GM12878 (cell line): ENCODE data around the gene ST8SIA3. TPM values are rescaled to one million over a fixed set of nuclear protein-coding genes. Genes with fewer than 3 reads are reported as not detected.

Experiments used
- ATAC-seq: fragments of 200-7000 bp; cut with Tn5 transposase; 3 replicates; pipeline ENCODE4 v1.9.1; 2020; ENCODE audit warnings: mild to moderate bottlenecking, moderate library complexity
- BruUV-seq: library from RNA; stranded (reverse); fragments of 400-500 nt; replicated peaks from 2 replicates; lab custom pipeline; 2021; lab: Mats Ljungman, UMichigan
- CTCF ChIA-PET: fragments of 300-600 bp; sonication (Branson Sonifier 250); formaldehyde crosslinking; extraction: SDS; loops from one replicate; lab custom pipeline; 2021; ENCODE audit warnings: inconsistent platforms; lab: Yijun Ruan, JAX
- POLR2A ChIA-PET: fragments of 350-600 bp; formaldehyde crosslinking; extraction: SDS; loops from one replicate; lab custom pipeline; 2021; ENCODE audit warnings: inconsistent platforms; lab: Charles Lee
- RAD21 ChIA-PET: fragments of 300-600 bp; sonication (Branson Sonifier 250); formaldehyde crosslinking; loops from one replicate; lab custom pipeline; 2023; ENCODE audit warnings: antibody characterized with exemption; ENCODE audit not compliant: unreplicated experiment; lab: Charles Lee
- SMC1A ChIA-PET: fragments of 300-600 bp; sonication (Branson Sonifier 250); formaldehyde crosslinking; loops from one replicate; lab custom pipeline; 2023; ENCODE audit not compliant: unreplicated experiment, uncharacterized antibody; lab: Charles Lee
- DNase-seq: peaks from one replicate; pipeline ENCODE4 v3.0.0-alpha.2; 2011; ENCODE audit warnings: low read depth, low spot score
- FAIRE-seq: peaks from 3 replicates; lab custom pipeline; 2011; peaks lifted over from hg19 to GRCh38; lab: Jason Lieb, UNC
- H2AFZ ChIP-seq: 2 replicates; pipeline ENCODE4 v1.6.0; 2011; ENCODE audit warnings: low read depth, low read length, control low read depth; ENCODE audit not compliant: control insufficient read depth
- H3K27ac ChIP-seq: 2 replicates; pipeline ENCODE4 v1.5.1; 2011; ENCODE audit warnings: control low read depth; ENCODE audit not compliant: control insufficient read depth, insufficient read depth
- H3K27me3 ChIP-seq, 2 experiments: replicated peaks in 1 of 2; 2 replicates each; pipeline versions ENCODE4 v1.6.0 to v1.6.1; 2011; ENCODE audit warnings: low read length in 1 of 2; ENCODE audit not compliant: control insufficient read depth in 2 of 2, insufficient read depth in 2 of 2
- H3K36me3 ChIP-seq, 2 experiments: 2 replicates each; pipeline ENCODE4 v1.5.1; 2011; ENCODE audit warnings: low read length in 1 of 2; ENCODE audit not compliant: control insufficient read depth in 2 of 2, insufficient read depth in 2 of 2
- H3K4me1 ChIP-seq: 2 replicates; pipeline ENCODE4 v1.6.1; 2011; ENCODE audit warnings: mild to moderate bottlenecking, low read length, moderate library complexity, mixed read lengths; ENCODE audit not compliant: control insufficient read depth, insufficient read depth
- H3K4me2 ChIP-seq: 2 replicates; pipeline ENCODE4 v1.6.0; 2011; ENCODE audit warnings: control low read depth; ENCODE audit not compliant: control insufficient read depth, insufficient read depth
- H3K4me3 ChIP-seq: fragments of 200-600 bp; sonication (generic); 2 replicates; pipeline ENCODE4 v1.5.1; 2016
- H3K79me2 ChIP-seq: 2 replicates; pipeline ENCODE4 v1.6.0; 2011; ENCODE audit warnings: low read length; ENCODE audit not compliant: control insufficient read depth, insufficient read depth
- H3K9ac ChIP-seq: 2 replicates; pipeline ENCODE4 v1.8.0; 2011; ENCODE audit warnings: low read length, control low read depth, mixed read lengths; ENCODE audit not compliant: control insufficient read depth, insufficient read depth
- H3K9me3 ChIP-seq: replicated peaks from 3 replicates; pipeline ENCODE4 v1.5.1; 2011; ENCODE audit warnings: mild to moderate bottlenecking, low read length; ENCODE audit not compliant: control insufficient read depth, insufficient read depth
- H4K20me1 ChIP-seq: 2 replicates; pipeline ENCODE4 v1.6.0; 2011; ENCODE audit not compliant: control insufficient read depth, insufficient read depth
- EP300 ChIP-seq, 2 experiments: fragments of 150-350 bp in 1 of 2; IDR thresholded peaks; 2 replicates each; pipeline ENCODE4 v1.6.1; 2011 to 2012; ENCODE audit warnings: low read depth in 2 of 2, low read length in 2 of 2, borderline replicate concordance in 1 of 2, improper control_type of control experiment in 1 of 2, inconsistent platforms in 1 of 2; ENCODE audit not compliant: control insufficient read depth in 1 of 2
- FOS ChIP-seq: IDR thresholded peaks from 3 replicates; pipeline ENCODE4 v1.6.1; 2011; ENCODE audit warnings: borderline replicate concordance; ENCODE audit not compliant: insufficient read length; ENCODE audit errors: extremely low read depth
- GABPA ChIP-seq: IDR thresholded peaks from 2 replicates; pipeline ENCODE4 v1.6.1; 2014; ENCODE audit warnings: antibody characterized with exemption, low read depth, mild to moderate bottlenecking, inconsistent platforms
- HDAC2 ChIP-seq: fragments of 200-600 bp; sonication (generic); IDR thresholded peaks from 2 replicates; pipeline ENCODE4 v1.6.1; 2017
- JUNB ChIP-seq: IDR thresholded peaks from 2 replicates; pipeline ENCODE4 v1.6.1; 2016; ENCODE audit warnings: antibody characterized with exemption, mild to moderate bottlenecking
- NFIC ChIP-seq: IDR thresholded peaks from 2 replicates; pipeline ENCODE4 v1.6.1; 2012; ENCODE audit warnings: low read depth, mild to moderate bottlenecking, inconsistent platforms, low read length, moderate library complexity
- WRNIP1 ChIP-seq: IDR thresholded peaks from 2 replicates; pipeline ENCODE4 v1.6.1; 2011; ENCODE audit warnings: low read depth, low read length, improper control_type of control experiment, borderline replicate concordance
- YY1 ChIP-seq: IDR thresholded peaks from 2 replicates; pipeline ENCODE4 v1.6.1; 2011; ENCODE audit warnings: low read depth, mild to moderate bottlenecking, low read length
- ZBED1 ChIP-seq: IDR thresholded peaks from 2 replicates; pipeline ENCODE4 v1.6.1; 2016; ENCODE audit warnings: borderline replicate concordance
- ZNF217 ChIP-seq: fragments of 450-650 bp; IDR thresholded peaks from 2 replicates; pipeline ENCODE4 v1.6.1; 2017; ENCODE audit warnings: antibody characterized with exemption, mild to moderate bottlenecking
- ZNF384 ChIP-seq: IDR thresholded peaks from 2 replicates; pipeline ENCODE4 v1.6.1; 2012; ENCODE audit warnings: low read depth, mild to moderate bottlenecking, low read length, improper control_type of control experiment, borderline replicate concordance
- ZZZ3 ChIP-seq: IDR thresholded peaks from 2 replicates; pipeline ENCODE4 v1.6.1; 2011; ENCODE audit warnings: low read depth; ENCODE audit not compliant: control insufficient read depth, insufficient read length
- WGBS: methylation state at CpG from one replicate; pipeline ENCODE4 v1.1.6; 2016; ENCODE audit warnings: low lambda C conversion rate; ENCODE audit not compliant: insufficient replicate concordance, insufficient coverage; ENCODE audit errors: missing lambda C conversion rate; 5-methylcytosine and 5-hydroxymethylcytosine counted together
- in situ Hi-C: fragments of 300-500 bp; cut with MboI; formaldehyde crosslinking; loops from 9 replicates; pipeline ENCODE4 v1.14.3; 2018; ENCODE audit warnings: mixed read lengths
- intact Hi-C: fragments of 100-400 bp; cut with micrococcal nuclease; formaldehyde crosslinking; loops from one replicate; pipeline ENCODE4 v1.14.2; 2022; ENCODE audit not compliant: unreplicated experiment
- polyA plus RNA-seq, 11 experiments: library from polyadenylated mRNA; depleted of rRNA in 4 of 11; unstranded in 6 of 11; stranded (reverse) in 5 of 11; fragments of >200 nt; fragmentation: Nextera tagmentation in 4 of 11; fragmentation: Illumina TruSeq in 1 of 11; extraction: Ambion mirVana in 4 of 11; extraction: Trizol in 1 of 11; gene quantifications; 1 replicate in 1 of 11; 2 replicates in 10 of 11; pipeline versions ENCODE4 v1.2.1 to v1.2.3, GENCODE V29; 2011 to 2016; ENCODE audit warnings: inconsistent platforms in 2 of 11, missing spikeins in 2 of 11, low read depth in 1 of 11
- total RNA-seq, 4 experiments: library from RNA; depleted of rRNA in 3 of 4; stranded (reverse); fragments of >200 nt in 3 of 4; fragmentation: Illumina TruSeq in 1 of 4; extraction: Trizol in 1 of 4; gene quantifications; 2 replicates each; pipeline versions ENCODE4 v1.2.1 to v1.2.3, GENCODE V29; 2013 to 2021
- TF ChIP-seq, protein P1 (sequence below): fragments of 450-650 bp; IDR thresholded peaks from 2 replicates; pipeline ENCODE4 v1.6.1; 2017; ENCODE audit warnings: low read depth, mild to moderate bottlenecking, moderate library complexity

Gene ST8SIA3
- total and polyA plus RNA-seq, 10 of the 15 experiments (the other 5 are each of a cell fraction or from before 2014, with no cell fraction given): under 0.01 TPM; not detected in 9

DNA sequence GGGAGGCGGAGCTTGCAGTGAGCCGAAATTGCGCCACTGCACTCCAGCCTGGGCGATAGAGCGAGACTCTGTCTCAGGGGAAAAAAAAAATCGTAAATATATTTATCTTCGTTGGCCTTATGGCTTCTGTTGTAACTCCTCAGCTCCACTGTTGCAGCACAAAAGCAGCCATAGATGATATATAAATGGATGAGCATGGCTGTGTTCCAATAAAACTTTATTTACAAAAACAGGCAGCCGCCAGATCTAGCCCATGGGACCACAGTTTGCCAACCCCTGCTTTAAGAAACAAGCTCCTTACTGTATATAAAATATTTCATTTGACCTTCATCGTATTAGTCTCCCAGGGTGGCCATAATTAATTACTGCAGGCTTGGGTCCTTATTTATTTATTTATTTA is 20.1 kb downstream of the ST8SIA3 start:
- in situ Hi-C loops: no loop called here
- CTCF ChIA-PET: no interaction called here
- no TSS peak for BruUV-seq
- RAD21 ChIA-PET: no interaction called here
- Histone ChIP-seq H3K27ac (no peak overlapping the region), H3K9me3 (no peaks in the 10 kb centered on the region), H4K20me1 (no peaks in the 10 kb centered on the region), H3K79me2 (no peaks in the 10 kb centered on the region), H2AFZ (no peak overlapping the region), H3K27me3 (0 out of 4 replicates have a peak, but pooled peaks cover 0 to 3% of the 10 kb centered on the region in 2 experiments), H3K9ac (no peak overlapping the region), H3K4me2 (no peak overlapping the region), H3K4me1 (no peaks in the 10 kb centered on the region), H3K4me3 (no peak overlapping the region), H3K36me3 (no peaks in the 10 kb centered on the region)
- FAIRE-seq: no peak
- SMC1A ChIA-PET: interaction anchor here (0.7 to 1.1 kb wide), 2 partner anchors 11 to 30 kb away, joined by 3 read pairs; no protein-coding TSS in a partner anchor
- 20% methylated on average over 9 of the region's 9 CpGs for WGBS
- ATAC-seq: no peak
- POLR2A ChIA-PET: no interaction called here
- TF ChIP-seq FOS (no peak), GABPA (no peak), JUNB (no peak), YY1 (no peak), ZZZ3 (no peak), ZNF384 (no peak), WRNIP1 (no peak), EP300 (IDR thresholded peaks at IDR 0.05; ENCODE audit: borderline replicate concordance in 1 of 2, control insufficient read depth in 1 of 2, low read depth in 2 of 2, low read length in 2 of 2) (no peak), NFIC (no peak), ZBED1 (no peak), ZNF217 (no peak), HDAC2 (no peak)
- TF ChIP-seq, protein P1, sequence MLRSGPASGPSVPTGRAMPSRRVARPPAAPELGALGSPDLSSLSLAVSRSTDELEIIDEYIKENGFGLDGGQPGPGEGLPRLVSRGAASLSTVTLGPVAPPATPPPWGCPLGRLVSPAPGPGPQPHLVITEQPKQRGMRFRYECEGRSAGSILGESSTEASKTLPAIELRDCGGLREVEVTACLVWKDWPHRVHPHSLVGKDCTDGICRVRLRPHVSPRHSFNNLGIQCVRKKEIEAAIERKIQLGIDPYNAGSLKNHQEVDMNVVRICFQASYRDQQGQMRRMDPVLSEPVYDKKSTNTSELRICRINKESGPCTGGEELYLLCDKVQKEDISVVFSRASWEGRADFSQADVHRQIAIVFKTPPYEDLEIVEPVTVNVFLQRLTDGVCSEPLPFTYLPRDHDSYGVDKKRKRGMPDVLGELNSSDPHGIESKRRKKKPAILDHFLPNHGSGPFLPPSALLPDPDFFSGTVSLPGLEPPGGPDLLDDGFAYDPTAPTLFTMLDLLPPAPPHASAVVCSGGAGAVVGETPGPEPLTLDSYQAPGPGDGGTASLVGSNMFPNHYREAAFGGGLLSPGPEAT: no peak
- intact Hi-C loops: no loop called here
- no peak for DNase-seq
